CD4-positive, alpha-beta T cell treated with Interferon gamma for 1 hour (primary cell): Measurements from ENCODE around the gene LRP5.
"Not testable (repeated sequence)": the region's sequence is repeated elsewhere in the genome, so short reads cannot be mapped to it uniquely, and the experiment has no call there.

Experiments used
- DNase-seq: peaks from one replicate; pipeline ENCODE4 v3.0.0-alpha.2; 2020

The LRP5 gene

GRCh38 chr11:68282861-68283230, 29.5 kb upstream of the LRP5 start:
- DNase-seq = no peak

GRCh38 chr11:68284588-68284987, 27.8 kb upstream of the LRP5 start:
- DNase-seq = not testable (repeated sequence)

GRCh38 chr11:68287419-68287818, 25.0 kb upstream of the LRP5 start:
- DNase-seq = no peak

DNA sequence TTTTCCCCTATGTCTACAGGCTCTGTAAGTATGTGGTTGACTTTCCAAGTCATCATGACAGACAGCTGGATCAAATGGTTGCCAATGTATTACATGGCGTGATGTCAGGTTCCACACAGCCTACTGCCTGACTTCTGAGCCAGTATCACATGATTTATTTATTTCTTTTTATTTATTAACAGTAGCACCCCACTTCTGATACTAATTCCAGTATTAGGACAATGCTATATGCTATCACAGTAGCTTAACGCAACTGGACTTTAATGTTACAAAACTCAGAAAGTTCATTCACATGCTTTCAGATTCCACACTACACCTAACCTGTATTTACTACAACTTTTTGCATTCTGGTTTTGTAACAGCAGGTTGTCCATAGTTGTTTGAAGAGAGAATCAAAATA, 22.9 kb upstream of the LRP5 start:
- no peak for DNase-seq

GRCh38 chr11:68293708-68294107, 18.7 kb upstream of the LRP5 start:
- no peak for DNase-seq

DNA sequence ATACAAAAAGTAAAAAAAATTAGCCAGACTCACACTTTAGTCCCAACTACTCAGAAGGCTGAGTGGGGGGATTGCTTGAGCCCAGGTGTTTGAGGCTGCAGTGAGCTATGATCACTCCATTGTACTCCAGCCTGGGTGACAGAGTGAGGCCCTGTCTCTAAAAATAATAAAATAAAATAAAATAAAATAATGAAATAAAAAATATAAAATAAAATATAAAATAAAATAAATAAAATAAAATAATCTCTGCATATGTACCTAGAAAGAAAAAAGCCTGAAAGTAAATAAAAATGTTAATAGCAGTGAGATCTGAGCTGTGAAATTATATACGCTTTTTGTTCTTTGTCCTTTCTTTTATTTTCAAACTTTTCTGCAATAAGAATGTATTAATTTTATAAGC, 17.1 kb upstream of the LRP5 start:
- no peak for DNase-seq

- no peak for DNase-seq
Measured at GRCh38 chr11:68295940-68296339, 16.5 kb upstream of the LRP5 start.

DNA sequence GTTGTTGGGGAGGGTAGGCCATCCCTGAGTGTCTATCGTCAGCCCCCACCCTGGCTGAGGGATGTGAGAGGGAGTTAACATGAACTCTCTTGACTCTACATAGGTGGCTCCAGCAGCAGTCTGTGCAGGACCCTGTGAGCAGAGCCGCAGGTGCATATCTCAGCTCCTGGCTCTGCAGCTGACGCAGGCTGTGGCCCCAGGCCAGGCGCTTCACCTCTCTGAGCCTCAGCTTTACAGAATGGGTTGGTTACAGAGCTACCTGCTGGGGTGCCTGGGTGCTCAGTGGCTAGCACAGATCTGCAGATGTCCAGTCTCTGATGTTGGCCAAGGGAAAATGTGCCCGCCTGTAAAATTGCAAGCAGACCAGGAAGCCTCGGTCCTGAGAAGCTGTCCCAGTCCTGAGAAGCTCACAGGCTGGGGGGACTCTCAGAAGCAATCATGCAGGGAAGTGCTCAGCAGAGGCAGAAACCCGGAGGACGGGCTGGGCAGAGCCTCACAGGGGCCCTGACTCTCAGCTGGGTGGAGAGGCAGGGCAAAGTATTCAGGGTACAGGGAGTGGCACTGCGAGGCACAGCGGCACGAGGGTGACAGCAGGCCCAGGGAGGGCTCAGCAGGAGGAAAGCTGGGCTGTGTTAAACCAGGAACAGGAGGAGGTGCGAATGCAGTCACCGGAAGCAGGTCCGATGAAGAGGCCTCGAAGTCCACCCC, 15.9 kb upstream of the LRP5 start:
- no peak for DNase-seq

GRCh38 chr11:68297052-68297378, 15.4 kb upstream of the LRP5 start:
- no peak for DNase-seq

DNA sequence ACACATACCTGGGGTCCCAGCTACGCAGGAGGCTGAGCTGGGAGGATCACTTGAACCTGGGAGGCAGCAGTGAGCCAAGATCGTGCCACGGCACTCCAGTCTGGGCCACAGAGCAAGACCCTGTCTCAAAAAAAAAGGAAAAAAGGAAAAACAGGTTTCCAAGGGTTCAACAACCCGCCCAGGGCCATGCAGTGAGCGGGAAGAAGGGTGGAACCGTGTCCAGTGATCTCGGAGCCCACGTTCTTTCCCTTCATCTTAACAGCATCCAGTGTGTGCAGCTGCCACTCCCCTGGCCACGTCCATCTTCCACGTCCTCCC, 14.9 kb upstream of the LRP5 start:
- DNase-seq = no peak

- peak; percentile 73 for DNase-seq
Measured at GRCh38 chr11:68297812-68298658, 14.4 kb upstream of the LRP5 start.

DNA sequence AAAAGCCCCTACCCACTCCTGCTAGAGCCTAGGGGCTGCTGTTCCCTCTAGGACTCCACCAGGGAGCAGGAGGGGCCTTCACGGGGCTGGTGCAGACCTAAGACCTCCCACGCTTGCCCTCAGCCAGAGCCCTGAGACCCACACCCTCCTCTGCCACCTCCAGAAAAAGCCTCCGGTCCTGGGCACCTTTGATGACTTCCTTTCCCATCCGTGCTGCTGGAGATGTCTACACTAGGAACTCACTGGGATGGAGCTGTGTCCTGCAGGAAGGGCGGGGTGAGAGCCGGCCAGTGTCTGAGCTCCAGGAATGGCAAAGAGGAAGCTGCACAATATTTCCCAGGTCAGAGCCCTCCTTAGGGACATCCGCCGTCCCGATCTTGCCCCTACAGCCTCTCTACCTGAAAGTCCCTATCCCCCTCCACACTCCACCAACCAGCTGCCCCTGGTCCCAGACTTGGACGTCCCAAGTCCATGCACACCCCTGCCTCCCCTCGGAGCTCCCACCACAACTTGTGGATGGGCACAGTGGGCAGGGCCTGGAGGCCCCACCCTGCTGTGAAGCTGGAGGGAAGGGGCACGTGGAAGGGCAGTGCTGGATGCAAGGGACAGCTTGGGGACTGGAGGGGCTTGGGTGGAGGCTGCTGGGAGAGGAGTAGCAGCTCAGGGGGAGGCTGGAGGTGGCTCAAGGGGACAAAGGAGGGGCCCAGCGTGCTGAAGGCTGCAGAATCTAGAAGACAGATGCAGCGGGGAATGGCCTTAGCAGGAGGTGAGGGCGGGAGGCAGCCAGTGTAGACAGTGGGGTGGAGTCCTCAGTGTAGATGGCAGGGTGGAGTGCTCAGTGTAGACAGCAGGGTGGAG, 13.5 kb upstream of the LRP5 start:
- no peak for DNase-seq

DNA sequence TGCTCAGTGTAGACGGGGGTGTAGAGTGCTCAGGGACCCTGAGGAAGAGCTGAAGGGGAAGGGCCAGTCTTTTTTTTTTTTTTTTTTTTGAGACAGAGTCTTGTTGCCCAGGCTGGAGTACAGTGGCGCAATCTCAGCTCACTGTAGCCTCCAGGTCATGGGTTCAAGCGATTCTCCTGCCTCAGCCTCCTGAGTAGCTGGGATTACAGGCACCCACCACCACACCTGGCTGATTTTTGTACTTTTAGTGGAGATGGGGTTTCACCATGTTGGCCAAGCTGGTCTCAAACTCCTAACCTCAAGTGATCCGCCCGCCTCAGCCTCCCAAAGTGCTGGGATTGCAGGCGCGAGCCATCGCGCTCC, 12.9 kb upstream of the LRP5 start:
- DNase-seq = not testable (repeated sequence)

- DNase-seq = no peak
Measured at GRCh38 chr11:68300076-68300830, 12.1 kb upstream of the LRP5 start.

DNA sequence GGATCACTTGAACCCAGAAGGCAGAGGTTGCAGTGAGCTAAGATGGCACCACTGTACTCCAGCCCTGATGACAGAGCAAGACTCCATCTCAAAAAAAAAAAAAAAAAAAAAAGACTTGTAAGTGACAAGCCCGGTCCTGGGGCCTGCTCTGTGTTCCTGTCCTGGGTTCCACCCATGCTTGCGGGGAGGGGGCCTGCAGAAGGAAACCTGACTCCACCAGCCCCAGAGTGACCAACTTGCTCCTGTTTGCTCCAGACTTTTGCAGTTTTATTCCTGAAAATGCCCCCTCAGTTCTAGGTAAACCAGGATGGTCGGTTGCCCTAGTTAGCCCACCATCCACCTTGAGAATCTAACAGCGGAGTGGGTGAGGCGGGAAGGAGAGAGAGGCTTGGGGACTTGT, 10.1 kb upstream of the LRP5 start:
- DNase-seq = no peak

GRCh38 chr11:68302670-68303069, 9.7 kb upstream of the LRP5 start:
- DNase-seq = no peak

GRCh38 chr11:68303083-68303482, 9.3 kb upstream of the LRP5 start:
- DNase-seq = no peak

DNA sequence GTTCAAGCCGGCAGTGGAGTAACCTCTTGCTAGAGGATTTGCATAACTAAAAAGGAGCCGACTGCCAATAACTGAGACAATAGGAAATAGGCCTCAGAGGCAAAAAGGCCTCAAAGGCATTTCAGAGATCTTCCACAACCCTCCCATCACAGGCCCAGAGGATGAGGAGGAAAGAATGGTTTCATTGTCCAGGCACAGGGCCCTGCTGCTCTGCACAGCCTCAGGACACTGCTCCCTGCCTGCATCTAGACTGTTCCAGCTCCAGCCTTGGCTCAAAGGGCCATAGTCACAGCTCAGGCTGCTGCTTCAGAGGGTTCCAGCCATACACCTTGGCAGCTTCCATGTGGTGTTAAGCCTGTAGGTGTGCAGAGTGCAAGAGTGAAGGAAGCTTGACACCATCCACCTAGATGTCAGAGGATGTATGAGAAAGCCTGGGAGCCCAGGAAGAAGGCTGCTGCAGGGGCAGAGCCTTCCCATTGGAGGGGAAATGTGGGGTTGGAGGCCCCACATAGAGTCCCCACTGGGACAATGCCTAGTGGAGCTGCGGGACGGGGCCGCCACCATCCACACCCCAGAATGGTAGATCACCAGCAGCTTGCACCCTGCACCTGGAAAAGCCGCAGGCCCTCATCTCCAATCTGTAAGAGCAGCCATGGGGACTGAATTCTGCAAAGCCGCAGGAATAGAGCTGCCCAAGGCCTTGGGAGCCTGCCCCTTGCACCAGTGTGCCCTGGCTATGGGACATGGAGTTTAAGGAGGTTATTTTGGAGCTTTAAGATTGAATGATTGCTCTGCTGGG, 8.2 kb upstream of the LRP5 start:
- DNase-seq = no peak

GRCh38 chr11:68306636-68307035, 5.8 kb upstream of the LRP5 start:
- no peak for DNase-seq

- DNase-seq = no peak
Measured at GRCh38 chr11:68308068-68308467, 4.3 kb upstream of the LRP5 start.

DNA sequence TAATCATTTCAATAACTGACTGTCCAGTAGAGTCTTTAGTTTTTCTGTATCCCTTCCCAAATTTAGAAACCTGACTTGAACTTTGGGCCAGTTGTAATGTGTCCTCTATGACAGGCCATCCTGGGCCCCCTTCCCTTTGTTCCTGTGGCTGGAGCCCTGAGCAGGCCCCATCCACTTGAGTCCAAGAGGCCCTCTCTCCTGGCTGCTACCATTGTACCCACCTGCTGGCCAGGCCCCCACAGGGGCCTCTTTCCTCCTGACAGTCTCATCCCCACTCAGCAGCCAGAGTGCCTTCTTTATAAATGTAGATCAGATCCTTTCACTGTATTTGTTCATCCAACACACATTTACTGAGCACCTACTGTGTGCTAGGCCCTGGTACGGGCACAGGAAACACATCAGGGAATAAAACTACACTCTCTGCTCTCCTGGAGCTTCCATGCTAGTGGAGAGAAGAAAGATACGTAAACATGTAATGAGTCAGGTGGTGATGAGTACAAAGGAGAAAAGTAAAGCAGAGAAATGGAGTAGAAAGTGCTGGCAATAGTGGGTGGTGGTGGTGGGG, 2.7 kb upstream of the LRP5 start:
- DNase-seq = no peak
